Gastrocnemius medialis (tissue), 4 donors: ENCODE measurements around the gene SUMO3.

Experiments
- POLR2A ChIP-seq, 2 donors: fragments of 450-650 bp; IDR thresholded peaks; one replicate each; pipeline ENCODE4 v1.6.1; 2017; ENCODE audit warnings: antibody characterized with exemption in 2 of 2, mild to moderate bottlenecking in 2 of 2, moderate library complexity in 2 of 2
- TF ChIP-seq, protein P1 (sequence below), 5 experiments: fragments of 450-650 bp in 3 of 5; fragments of 200-600 bp in 2 of 5; sonication (generic) in 2 of 5; IDR thresholded peaks in 4 of 5; conservative IDR thresholded peaks in 1 of 5; 1 replicate in 4 of 5; 2 replicates in 1 of 5; pipeline ENCODE4 v1.5.1; 2016 to 2019; ENCODE audit warnings: antibody characterized with exemption in 5 of 5, mild to moderate bottlenecking in 3 of 5, moderate library complexity in 3 of 5

DNA sequence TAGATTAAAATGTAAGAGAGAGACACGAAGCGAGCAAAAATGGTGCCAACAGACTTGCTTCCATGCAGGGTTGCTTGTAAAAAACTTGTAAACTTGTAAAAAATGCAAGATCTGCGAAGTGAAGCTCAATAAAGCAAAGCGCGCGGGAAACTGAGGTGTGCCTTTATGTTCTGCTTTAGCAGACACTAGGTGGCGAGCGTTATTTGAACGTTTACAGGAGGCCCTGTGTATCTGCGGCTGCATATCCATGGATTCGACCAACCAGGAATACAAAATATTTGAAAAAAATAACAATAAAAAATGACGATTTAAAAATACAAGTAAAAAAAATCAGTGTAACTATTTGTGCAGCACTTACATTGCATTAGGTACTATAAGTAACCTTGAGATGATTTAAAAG, 17.8 kb downstream of the SUMO3 start:
- TF ChIP-seq, protein P1, sequence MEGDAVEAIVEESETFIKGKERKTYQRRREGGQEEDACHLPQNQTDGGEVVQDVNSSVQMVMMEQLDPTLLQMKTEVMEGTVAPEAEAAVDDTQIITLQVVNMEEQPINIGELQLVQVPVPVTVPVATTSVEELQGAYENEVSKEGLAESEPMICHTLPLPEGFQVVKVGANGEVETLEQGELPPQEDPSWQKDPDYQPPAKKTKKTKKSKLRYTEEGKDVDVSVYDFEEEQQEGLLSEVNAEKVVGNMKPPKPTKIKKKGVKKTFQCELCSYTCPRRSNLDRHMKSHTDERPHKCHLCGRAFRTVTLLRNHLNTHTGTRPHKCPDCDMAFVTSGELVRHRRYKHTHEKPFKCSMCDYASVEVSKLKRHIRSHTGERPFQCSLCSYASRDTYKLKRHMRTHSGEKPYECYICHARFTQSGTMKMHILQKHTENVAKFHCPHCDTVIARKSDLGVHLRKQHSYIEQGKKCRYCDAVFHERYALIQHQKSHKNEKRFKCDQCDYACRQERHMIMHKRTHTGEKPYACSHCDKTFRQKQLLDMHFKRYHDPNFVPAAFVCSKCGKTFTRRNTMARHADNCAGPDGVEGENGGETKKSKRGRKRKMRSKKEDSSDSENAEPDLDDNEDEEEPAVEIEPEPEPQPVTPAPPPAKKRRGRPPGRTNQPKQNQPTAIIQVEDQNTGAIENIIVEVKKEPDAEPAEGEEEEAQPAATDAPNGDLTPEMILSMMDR (IDR thresholded peaks at IDR 0.05 in 4 of 5, conservative IDR thresholded peaks at IDR 0.05 in 1 of 5), result peak in 2 of 5 experiments; percentile 15 to 34
- no peak for TF ChIP-seq POLR2A (IDR thresholded peaks at IDR 0.05)
